Panc1 (cell line): ENCODE results near the gene UAP1L1. TPM values are rescaled to one million over a fixed set of nuclear protein-coding genes. Genes with fewer than 3 reads are reported as not detected.

Experiments
- ATAC-seq: fragments of 200-7000 bp; cut with Tn5 transposase; 2 replicates; pipeline ENCODE4 v1.9.1; 2020; ENCODE audit warnings: mild to moderate bottlenecking, moderate library complexity
- BruUV-seq: library from RNA; stranded (reverse); fragments of 400-500 nt; replicated peaks from 2 replicates; lab custom pipeline; 2021; lab: Mats Ljungman, UMichigan
- CTCF ChIA-PET: fragments of 300-600 bp; sonication (Branson Sonifier 250); formaldehyde crosslinking; loops from one replicate; lab custom pipeline; 2022; ENCODE audit warnings: antibody characterized with exemption; lab: Charles Lee
- POLR2A ChIA-PET: fragments of 300-600 bp; sonication (Branson Sonifier 250); formaldehyde crosslinking; loops from one replicate; lab custom pipeline; 2022; ENCODE audit warnings: antibody characterized with exemption; lab: Charles Lee
- DNase-seq: peaks from one replicate; pipeline ENCODE4 v3.0.0-alpha.2; 2010; ENCODE audit warnings: low read depth, low spot score
- H3K27ac ChIP-seq: 2 replicates; pipeline ENCODE4 v1.5.1; 2011; ENCODE audit warnings: mild to moderate bottlenecking, low read length, inconsistent platforms
- H3K27me3 ChIP-seq: fragments of 200-500 bp; sonication (Bioruptor generic); 2 replicates; pipeline ENCODE4 v1.6.0; 2014; ENCODE audit warnings: low read length, inconsistent platforms; ENCODE audit not compliant: control insufficient read depth, insufficient read depth
- H3K36me3 ChIP-seq: fragments of 200-500 bp; sonication (Bioruptor generic); 2 replicates; pipeline ENCODE4 v1.5.1; 2014; ENCODE audit warnings: inconsistent platforms, mild to moderate bottlenecking, low read length, moderate library complexity; ENCODE audit not compliant: control insufficient read depth, insufficient read depth
- H3K4me1 ChIP-seq: 2 replicates; pipeline ENCODE4 v1.5.1; 2011; ENCODE audit warnings: inconsistent platforms, mild to moderate bottlenecking, low read length, moderate library complexity; ENCODE audit not compliant: control insufficient read depth, insufficient read depth
- H3K4me3 ChIP-seq, 2 experiments: 2 replicates each; pipeline ENCODE4 v1.5.1; 2011 to 2012; ENCODE audit warnings: low read depth in 2 of 2, low read length in 2 of 2, mild to moderate bottlenecking in 2 of 2, inconsistent platforms in 1 of 2, moderate library complexity in 1 of 2
- H3K9me3 ChIP-seq: fragments of 200-500 bp; sonication (Bioruptor generic); 2 replicates; pipeline ENCODE4 v1.5.1; 2014; ENCODE audit warnings: low read depth, mild to moderate bottlenecking, inconsistent platforms, low read length, moderate library complexity; ENCODE audit not compliant: control insufficient read depth, insufficient read depth
- POLR2AphosphoS5 ChIP-seq: IDR thresholded peaks from 2 replicates; pipeline ENCODE4 v1.6.1; 2012; ENCODE audit warnings: mild to moderate bottlenecking, low read depth, low read length, moderate library complexity
- SIN3A ChIP-seq: IDR thresholded peaks from 2 replicates; pipeline ENCODE4 v1.6.1; 2012; ENCODE audit warnings: low read depth, mild to moderate bottlenecking, low read length, moderate library complexity, borderline replicate concordance; ENCODE audit not compliant: insufficient read depth
- TCF7L2 ChIP-seq: IDR thresholded peaks from 2 replicates; pipeline ENCODE4 v1.6.1; 2011; ENCODE audit warnings: mild to moderate bottlenecking, low read depth, low read length, inconsistent platforms
- in situ Hi-C: cut with HindIII; loops from 2 replicates; pipeline ENCODE4 v1.10.0; 2016; ENCODE audit warnings: low sequenced_read_pairs, low pct_unique_long_range_greater_than_20kb
- intact Hi-C: fragments of 100-400 bp; cut with micrococcal nuclease; formaldehyde crosslinking; loops from one replicate; pipeline ENCODE4 v1.10.0; 2022; ENCODE audit not compliant: unreplicated experiment
- total RNA-seq: library from RNA; stranded (reverse); gene quantifications from one replicate; pipeline ENCODE4 v1.2.1, GENCODE V29; 2021; ENCODE audit not compliant: unreplicated experiment
- TF ChIP-seq, protein P1 (sequence below), 2 experiments: IDR thresholded peaks; 2 replicates each; pipeline ENCODE4 v1.6.1; 2011 to 2012; ENCODE audit warnings: low read depth in 2 of 2, control low read depth in 1 of 2, low read length in 1 of 2, mild to moderate bottlenecking in 1 of 2, moderate library complexity in 1 of 2; ENCODE audit not compliant: insufficient read depth in 1 of 2
- TF ChIP-seq, protein P2 (sequence below): fragments of 450-650 bp; IDR thresholded peaks from 2 replicates; pipeline ENCODE4 v1.5.1; 2017; ENCODE audit warnings: mild to moderate bottlenecking

The UAP1L1 gene
- total RNA-seq, 1 experiment from 2014 or later: 23.1 TPM

DNA sequence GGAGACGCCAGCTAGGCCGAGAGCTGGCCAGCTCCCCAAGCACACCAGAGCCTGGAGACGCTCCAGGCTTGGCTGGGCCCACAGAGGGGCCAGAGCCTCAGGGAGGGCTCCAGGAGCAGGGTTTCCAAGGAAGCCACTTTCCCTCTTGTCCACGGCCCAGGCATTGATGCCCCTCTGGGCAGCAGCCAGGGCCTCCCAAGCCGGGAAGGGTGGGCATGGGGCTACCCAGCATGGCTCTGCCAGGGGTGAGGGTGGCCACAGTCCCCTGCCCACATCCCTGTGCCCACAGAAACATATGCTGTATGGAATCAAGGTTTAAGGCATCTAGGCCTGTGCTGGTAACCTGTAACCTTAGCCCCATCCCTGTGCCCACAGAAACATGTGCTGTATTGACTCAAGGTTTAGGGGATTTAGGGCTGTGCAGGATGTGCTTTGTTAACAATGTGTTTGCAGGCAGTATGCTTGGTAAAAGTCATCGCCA is 38.8 kb downstream of the UAP1L1 start:
- BruUV-seq: no TSS peak
- H3K4me3 ChIP-seq: no peak overlapping the region
- TF ChIP-seq TCF7L2 (no peak), SIN3A (no peak), POLR2AphosphoS5 (no peak)
- TF ChIP-seq, protein P1, sequence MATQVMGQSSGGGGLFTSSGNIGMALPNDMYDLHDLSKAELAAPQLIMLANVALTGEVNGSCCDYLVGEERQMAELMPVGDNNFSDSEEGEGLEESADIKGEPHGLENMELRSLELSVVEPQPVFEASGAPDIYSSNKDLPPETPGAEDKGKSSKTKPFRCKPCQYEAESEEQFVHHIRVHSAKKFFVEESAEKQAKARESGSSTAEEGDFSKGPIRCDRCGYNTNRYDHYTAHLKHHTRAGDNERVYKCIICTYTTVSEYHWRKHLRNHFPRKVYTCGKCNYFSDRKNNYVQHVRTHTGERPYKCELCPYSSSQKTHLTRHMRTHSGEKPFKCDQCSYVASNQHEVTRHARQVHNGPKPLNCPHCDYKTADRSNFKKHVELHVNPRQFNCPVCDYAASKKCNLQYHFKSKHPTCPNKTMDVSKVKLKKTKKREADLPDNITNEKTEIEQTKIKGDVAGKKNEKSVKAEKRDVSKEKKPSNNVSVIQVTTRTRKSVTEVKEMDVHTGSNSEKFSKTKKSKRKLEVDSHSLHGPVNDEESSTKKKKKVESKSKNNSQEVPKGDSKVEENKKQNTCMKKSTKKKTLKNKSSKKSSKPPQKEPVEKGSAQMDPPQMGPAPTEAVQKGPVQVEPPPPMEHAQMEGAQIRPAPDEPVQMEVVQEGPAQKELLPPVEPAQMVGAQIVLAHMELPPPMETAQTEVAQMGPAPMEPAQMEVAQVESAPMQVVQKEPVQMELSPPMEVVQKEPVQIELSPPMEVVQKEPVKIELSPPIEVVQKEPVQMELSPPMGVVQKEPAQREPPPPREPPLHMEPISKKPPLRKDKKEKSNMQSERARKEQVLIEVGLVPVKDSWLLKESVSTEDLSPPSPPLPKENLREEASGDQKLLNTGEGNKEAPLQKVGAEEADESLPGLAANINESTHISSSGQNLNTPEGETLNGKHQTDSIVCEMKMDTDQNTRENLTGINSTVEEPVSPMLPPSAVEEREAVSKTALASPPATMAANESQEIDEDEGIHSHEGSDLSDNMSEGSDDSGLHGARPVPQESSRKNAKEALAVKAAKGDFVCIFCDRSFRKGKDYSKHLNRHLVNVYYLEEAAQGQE (IDR thresholded peaks at IDR 0.05; ENCODE audit: insufficient read depth in 1 of 2, low read depth in 2 of 2, low read length in 1 of 2): no peak
- TF ChIP-seq, protein P2, sequence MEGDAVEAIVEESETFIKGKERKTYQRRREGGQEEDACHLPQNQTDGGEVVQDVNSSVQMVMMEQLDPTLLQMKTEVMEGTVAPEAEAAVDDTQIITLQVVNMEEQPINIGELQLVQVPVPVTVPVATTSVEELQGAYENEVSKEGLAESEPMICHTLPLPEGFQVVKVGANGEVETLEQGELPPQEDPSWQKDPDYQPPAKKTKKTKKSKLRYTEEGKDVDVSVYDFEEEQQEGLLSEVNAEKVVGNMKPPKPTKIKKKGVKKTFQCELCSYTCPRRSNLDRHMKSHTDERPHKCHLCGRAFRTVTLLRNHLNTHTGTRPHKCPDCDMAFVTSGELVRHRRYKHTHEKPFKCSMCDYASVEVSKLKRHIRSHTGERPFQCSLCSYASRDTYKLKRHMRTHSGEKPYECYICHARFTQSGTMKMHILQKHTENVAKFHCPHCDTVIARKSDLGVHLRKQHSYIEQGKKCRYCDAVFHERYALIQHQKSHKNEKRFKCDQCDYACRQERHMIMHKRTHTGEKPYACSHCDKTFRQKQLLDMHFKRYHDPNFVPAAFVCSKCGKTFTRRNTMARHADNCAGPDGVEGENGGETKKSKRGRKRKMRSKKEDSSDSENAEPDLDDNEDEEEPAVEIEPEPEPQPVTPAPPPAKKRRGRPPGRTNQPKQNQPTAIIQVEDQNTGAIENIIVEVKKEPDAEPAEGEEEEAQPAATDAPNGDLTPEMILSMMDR: no peak
- ChIA-PET CTCF (interaction anchor here (0.6 kb wide), 1 partner anchor 111 kb away, joined by 4 read pairs; no protein-coding TSS in a partner anchor), POLR2A (no interaction called here)
- intact Hi-C loops: loop anchor here (5.0 kb wide), 1 partner anchor 111 kb away; the partner anchor contains the start of genes CYSRT1 and RNF224
- no peak overlapping the region for H3K27ac ChIP-seq
- no peaks in the 10 kb centered on the region for H3K9me3 ChIP-seq
- no peaks in the 10 kb centered on the region for H3K4me1 ChIP-seq
- no peak for ATAC-seq
- no peak for DNase-seq
- in situ Hi-C loops: no loop called here
- no peaks in the 10 kb centered on the region for H3K36me3 ChIP-seq
- no peaks in the 10 kb centered on the region for H3K27me3 ChIP-seq

- intact Hi-C loops (loop anchor here (5.0 kb wide), 1 partner anchor 111 kb away; the partner anchor contains the start of genes CYSRT1 and RNF224), in situ Hi-C loops (no loop called here)
- H3K27ac ChIP-seq: no peak overlapping the region
- POLR2A ChIA-PET: no interaction called here
- H3K4me1 ChIP-seq: no peaks in the 10 kb centered on the region
- no TSS peak for BruUV-seq
- H3K27me3 ChIP-seq: no peaks in the 10 kb centered on the region
- ATAC-seq (no peak), DNase-seq (no peak)
- TF ChIP-seq POLR2AphosphoS5 (no peak), TCF7L2 (no peak), SIN3A (no peak)
- TF ChIP-seq, protein P2: no peak
- TF ChIP-seq, protein P1 (IDR thresholded peaks at IDR 0.05; ENCODE audit: insufficient read depth in 1 of 2, low read depth in 2 of 2, low read length in 1 of 2): no peak
- H3K36me3 ChIP-seq: no peaks in the 10 kb centered on the region
- H3K4me3 ChIP-seq: no peak overlapping the region
- no peaks in the 10 kb centered on the region for H3K9me3 ChIP-seq
- CTCF ChIA-PET: interaction anchor here (0.6 kb wide), 1 partner anchor 110 kb away, joined by 4 read pairs; no protein-coding TSS in a partner anchor
Measured at GRCh38 chr9:137116728-137117127, 39.4 kb downstream of the UAP1L1 start.
